Measurements from ENCODE around the gene C20orf204. TPM values are rescaled to one million over a fixed set of nuclear protein-coding genes. Genes with fewer than 3 reads are reported as not detected.
A peak's percentile ranks its signal among the peaks of the same experiment; 100 is the strongest.

C20orf204 gene
- total and polyA plus RNA-seq, 10 of the 15 experiments (the other 5 are each of a cell fraction or from before 2014, with no cell fraction given), result 0.24 to 56.0 (median 12.4) TPM

DNA sequence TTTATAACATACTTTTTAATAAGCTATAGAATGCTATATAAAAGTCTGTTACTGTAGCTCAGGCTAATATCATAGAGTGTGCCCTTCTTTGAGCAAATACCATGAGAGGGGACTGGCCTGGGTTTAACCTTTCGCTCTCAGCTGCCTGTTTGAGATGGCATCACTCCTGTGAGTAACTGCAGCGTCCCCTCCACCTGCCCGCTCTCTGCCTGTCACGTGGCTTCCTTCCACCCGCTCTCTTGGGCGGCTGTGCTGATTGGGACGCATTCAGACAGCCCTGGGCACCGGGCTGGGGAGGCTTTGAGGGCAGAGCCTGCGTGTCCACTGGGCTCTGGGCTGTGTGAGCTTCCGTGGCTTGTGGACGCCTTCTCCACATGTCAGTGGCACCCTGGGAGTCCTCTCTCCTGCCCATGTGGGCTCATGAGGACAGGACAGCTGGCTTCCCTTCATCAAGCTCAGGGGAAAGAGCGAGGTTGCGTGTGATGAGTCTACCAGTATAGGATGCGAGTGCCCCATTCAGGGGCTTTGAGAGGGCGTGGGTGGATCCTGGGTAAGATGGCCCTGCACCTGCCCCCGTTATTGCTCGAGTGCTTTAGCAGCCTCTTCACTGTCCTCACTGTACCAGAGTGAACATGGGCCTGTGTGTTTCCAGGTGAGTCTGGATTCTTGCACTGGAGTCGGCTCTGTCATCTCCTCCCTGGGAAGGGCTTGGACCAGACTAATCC is 10.7 kb upstream of the C20orf204 start:
- Histone ChIP-seq H3K4me1 (ENCODE audit: control insufficient read depth, insufficient read depth, low read length) (no peaks in the 10 kb centered on the region), H2AFZ (ENCODE audit: control insufficient read depth, low read depth, low read length) (no peak overlapping the region), H3K27ac (ENCODE audit: control insufficient read depth, insufficient read depth) (no peak overlapping the region), H4K20me1 (ENCODE audit: control insufficient read depth, insufficient read depth) (no peaks in the 10 kb centered on the region), H3K9ac (ENCODE audit: control insufficient read depth, insufficient read depth, low read length) (no peak overlapping the region), H3K36me3 (ENCODE audit: control insufficient read depth in 2 of 2, insufficient read depth in 2 of 2, low read length in 1 of 2) (peaks cover 59% of the 10 kb centered on the region in 2 experiments), H3K4me3 (no peak overlapping the region), H3K27me3 (replicated peaks in 1 of 2; ENCODE audit: control insufficient read depth in 2 of 2, insufficient read depth in 2 of 2, low read length in 1 of 2) (no peaks in the 10 kb centered on the region), H3K79me2 (ENCODE audit: control insufficient read depth, insufficient read depth, low read length) (no peaks in the 10 kb centered on the region), H3K4me2 (ENCODE audit: control insufficient read depth, insufficient read depth) (no peak overlapping the region), H3K9me3 (replicated peaks; ENCODE audit: control insufficient read depth, insufficient read depth, low read length) (no peaks in the 10 kb centered on the region)
- ChIA-PET CTCF (interaction anchor here (0.7 kb wide), 1 partner anchor 17 kb away, joined by 3 read pairs; no protein-coding TSS in a partner anchor), SMC1A (ENCODE audit: uncharacterized antibody, unreplicated experiment) (no interaction called here), POLR2A (interaction anchor here (0.8 to 1.1 kb wide), 2 partner anchors 11 to 21 kb away, joined by 3 read pairs; no protein-coding TSS in a partner anchor), RAD21 (ENCODE audit: unreplicated experiment) (no interaction called here)
- WGBS (ENCODE audit: insufficient coverage, insufficient replicate concordance, low lambda C conversion rate, missing lambda C conversion rate), result 98% methylated on average over 18 of the region's 18 CpGs
- TF ChIP-seq JUND (IDR thresholded peaks at IDR 0.05; ENCODE audit: low read depth, low read length) (no peak), ETV6 (conservative IDR thresholded peaks at IDR 0.05 in 1 of 2, IDR thresholded peaks at IDR 0.05 in 1 of 2; ENCODE audit: borderline replicate concordance in 1 of 2, low read depth in 1 of 2) (no peak), POLR2A (IDR thresholded peaks at IDR 0.05; ENCODE audit: low read depth, low read length) (peak; percentile 30; the same call in 1 of the 2 replicates)
- TF ChIP-seq, protein P1, sequence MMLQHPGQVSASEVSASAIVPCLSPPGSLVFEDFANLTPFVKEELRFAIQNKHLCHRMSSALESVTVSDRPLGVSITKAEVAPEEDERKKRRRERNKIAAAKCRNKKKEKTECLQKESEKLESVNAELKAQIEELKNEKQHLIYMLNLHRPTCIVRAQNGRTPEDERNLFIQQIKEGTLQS (IDR thresholded peaks at IDR 0.05; ENCODE audit: borderline replicate concordance, extremely low read depth, low read depth, low read length), result no peak
- ATAC-seq (no peak), DNase-seq (ENCODE audit: low read depth, low spot score) (no peak), FAIRE-seq (no peak)
- BruUV-seq (replicated peaks), result no TSS peak
- in situ Hi-C loops (cut with MboI) (no loop called here), intact Hi-C loops (cut with micrococcal nuclease; ENCODE audit: unreplicated experiment) (no loop called here)

DNA sequence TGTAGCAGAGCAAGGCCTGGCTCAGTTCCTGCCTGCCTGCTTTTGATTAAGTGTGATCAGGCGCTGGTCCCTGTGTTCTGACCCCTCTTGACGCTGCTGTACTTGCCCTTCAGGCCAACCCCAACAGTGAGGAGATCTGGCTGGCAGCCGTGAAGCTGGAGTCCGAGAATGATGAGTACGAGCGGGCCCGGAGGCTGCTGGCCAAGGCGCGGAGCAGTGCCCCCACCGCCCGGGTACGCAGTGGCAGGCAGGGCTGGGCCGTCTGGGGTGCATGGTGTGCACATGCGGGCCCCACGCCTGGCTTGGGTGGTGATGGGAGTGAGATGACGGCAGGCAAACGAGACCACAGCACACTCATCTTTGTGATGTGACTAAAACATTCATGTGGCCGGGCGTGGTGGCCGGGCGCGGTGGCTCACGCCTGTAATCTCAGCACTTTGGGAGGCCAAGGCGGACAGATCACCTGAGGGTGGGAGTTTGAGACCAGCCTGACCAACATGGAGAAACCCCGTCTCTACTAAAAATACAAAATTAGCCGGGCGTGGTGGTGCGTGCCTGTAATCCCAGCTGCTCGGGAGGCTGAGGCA is 10.1 kb upstream of the C20orf204 start:
- SMC1A ChIA-PET (ENCODE audit: uncharacterized antibody, unreplicated experiment), result no interaction called here
- FAIRE-seq, result no peak
- no peak overlapping the region for H3K4me2 ChIP-seq (ENCODE audit: control insufficient read depth, insufficient read depth)
- H2AFZ ChIP-seq (ENCODE audit: control insufficient read depth, low read depth, low read length), result no peak overlapping the region
- H3K79me2 ChIP-seq (ENCODE audit: control insufficient read depth, insufficient read depth, low read length), result no peaks in the 10 kb centered on the region
- H4K20me1 ChIP-seq (ENCODE audit: control insufficient read depth, insufficient read depth), result no peaks in the 10 kb centered on the region
- POLR2A ChIA-PET, result no interaction called here
- peaks cover 61 to 65% of the 10 kb centered on the region in 2 experiments for H3K36me3 ChIP-seq (ENCODE audit: control insufficient read depth in 2 of 2, insufficient read depth in 2 of 2, low read length in 1 of 2)
- H3K27ac ChIP-seq (ENCODE audit: control insufficient read depth, insufficient read depth), result no peak overlapping the region
- CTCF ChIA-PET, result interaction anchor here (1.3 kb wide), 1 partner anchor 13 kb away, joined by 3 read pairs; no protein-coding TSS in a partner anchor
- in situ Hi-C loops (cut with MboI), result no loop called here
- H3K4me3 ChIP-seq, result no peak overlapping the region
- intact Hi-C loops (cut with micrococcal nuclease; ENCODE audit: unreplicated experiment), result no loop called here
- DNase-seq (ENCODE audit: low read depth, low spot score), result no peak
- no peak overlapping the region for H3K9ac ChIP-seq (ENCODE audit: control insufficient read depth, insufficient read depth, low read length)
- ATAC-seq, result no peak
- over 99% methylated on average over 29 of the region's 29 CpGs for WGBS (ENCODE audit: insufficient coverage, insufficient replicate concordance, low lambda C conversion rate, missing lambda C conversion rate)
- H3K27me3 ChIP-seq (replicated peaks in 1 of 2; ENCODE audit: control insufficient read depth in 2 of 2, insufficient read depth in 2 of 2, low read length in 1 of 2), result no peaks in the 10 kb centered on the region
- RAD21 ChIA-PET (ENCODE audit: unreplicated experiment), result no interaction called here
- no peaks in the 10 kb centered on the region for H3K4me1 ChIP-seq (ENCODE audit: control insufficient read depth, insufficient read depth, low read length)
- BruUV-seq (replicated peaks), result no TSS peak
- H3K9me3 ChIP-seq (replicated peaks; ENCODE audit: control insufficient read depth, insufficient read depth, low read length), result no peaks in the 10 kb centered on the region
- TF ChIP-seq SREBF2 (IDR thresholded peaks at IDR 0.05; ENCODE audit: low read length) (no peak), CHD1 (IDR thresholded peaks at IDR 0.05; ENCODE audit: low read depth, low read length) (no peak), ZNF274 (IDR thresholded peaks at IDR 0.05; ENCODE audit: insufficient read depth, insufficient read length) (no peak), POU2F2 (IDR thresholded peaks at IDR 0.05; ENCODE audit: borderline replicate concordance, low read depth, low read length) (no peak)
- TF ChIP-seq, protein P2, sequence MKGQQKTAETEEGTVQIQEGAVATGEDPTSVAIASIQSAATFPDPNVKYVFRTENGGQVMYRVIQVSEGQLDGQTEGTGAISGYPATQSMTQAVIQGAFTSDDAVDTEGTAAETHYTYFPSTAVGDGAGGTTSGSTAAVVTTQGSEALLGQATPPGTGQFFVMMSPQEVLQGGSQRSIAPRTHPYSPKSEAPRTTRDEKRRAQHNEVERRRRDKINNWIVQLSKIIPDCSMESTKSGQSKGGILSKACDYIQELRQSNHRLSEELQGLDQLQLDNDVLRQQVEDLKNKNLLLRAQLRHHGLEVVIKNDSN (IDR thresholded peaks at IDR 0.05; ENCODE audit: borderline replicate concordance, extremely low read length, insufficient read depth, low read depth, low read length), result no peak
- TF ChIP-seq, protein P3, sequence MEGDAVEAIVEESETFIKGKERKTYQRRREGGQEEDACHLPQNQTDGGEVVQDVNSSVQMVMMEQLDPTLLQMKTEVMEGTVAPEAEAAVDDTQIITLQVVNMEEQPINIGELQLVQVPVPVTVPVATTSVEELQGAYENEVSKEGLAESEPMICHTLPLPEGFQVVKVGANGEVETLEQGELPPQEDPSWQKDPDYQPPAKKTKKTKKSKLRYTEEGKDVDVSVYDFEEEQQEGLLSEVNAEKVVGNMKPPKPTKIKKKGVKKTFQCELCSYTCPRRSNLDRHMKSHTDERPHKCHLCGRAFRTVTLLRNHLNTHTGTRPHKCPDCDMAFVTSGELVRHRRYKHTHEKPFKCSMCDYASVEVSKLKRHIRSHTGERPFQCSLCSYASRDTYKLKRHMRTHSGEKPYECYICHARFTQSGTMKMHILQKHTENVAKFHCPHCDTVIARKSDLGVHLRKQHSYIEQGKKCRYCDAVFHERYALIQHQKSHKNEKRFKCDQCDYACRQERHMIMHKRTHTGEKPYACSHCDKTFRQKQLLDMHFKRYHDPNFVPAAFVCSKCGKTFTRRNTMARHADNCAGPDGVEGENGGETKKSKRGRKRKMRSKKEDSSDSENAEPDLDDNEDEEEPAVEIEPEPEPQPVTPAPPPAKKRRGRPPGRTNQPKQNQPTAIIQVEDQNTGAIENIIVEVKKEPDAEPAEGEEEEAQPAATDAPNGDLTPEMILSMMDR (IDR thresholded peaks at IDR 0.05 in 2 of 3, conservative IDR thresholded peaks at IDR 0.05 in 1 of 3; ENCODE audit: control insufficient read depth in 2 of 3, extremely low read depth in 1 of 3, insufficient read depth in 1 of 3, low read depth in 3 of 3, low read length in 3 of 3), result no peak

All from GM12878 (cell line).